HepG2 (cell line): ENCODE measurements around the gene FOXL3. TPM values are rescaled to one million over a fixed set of nuclear protein-coding genes. Genes with fewer than 3 reads are reported as not detected.

ENCODE experiments used
- ATAC-seq: fragments of 200-7000 bp; cut with Tn5 transposase; 3 replicates; pipeline ENCODE4 v1.9.1; 2020; ENCODE audit warnings: mild to moderate bottlenecking, moderate library complexity
- BruUV-seq: library from RNA; stranded (reverse); fragments of 400-500 nt; replicated peaks from 2 replicates; lab custom pipeline; 2021; lab: Mats Ljungman, UMichigan
- CTCF ChIA-PET: fragments of 300-600 bp; formaldehyde crosslinking; extraction: SDS; loops from one replicate; lab custom pipeline; 2021; ENCODE audit warnings: low total read pairs, inconsistent platforms, low intra/inter-chr PET ratio; lab: Yijun Ruan, JAX
- POLR2A ChIA-PET: fragments of 350-600 bp; sonication (Branson Sonifier 250); formaldehyde crosslinking; loops from one replicate; lab custom pipeline; 2020; ENCODE audit warnings: antibody characterized with exemption, inconsistent platforms; lab: Yijun Ruan, JAX
- DNase-seq: peaks from one replicate; pipeline ENCODE4 v3.0.0-alpha.2; 2015; ENCODE audit warnings: low spot score
- FAIRE-seq: peaks from 3 replicates; lab custom pipeline; 2011; peaks lifted over from hg19 to GRCh38; lab: Jason Lieb, UNC
- H2AFZ ChIP-seq: one replicate; pipeline ENCODE4 v1.6.1; 2011; ENCODE audit warnings: low read length, inconsistent platforms
- H3K27ac ChIP-seq: fragments of 300-600 bp; 3 replicates; pipeline ENCODE4 v1.8.0; 2011; ENCODE audit warnings: mixed run types, mild to moderate bottlenecking, mixed read lengths, low read length, inconsistent platforms; ENCODE audit not compliant: insufficient read depth; ENCODE audit errors: extremely low read length
- H3K27me3 ChIP-seq, 2 experiments: fragments of 200-600 bp in 1 of 2; 2 replicates in 1 of 2; 3 replicates in 1 of 2; pipeline versions ENCODE4 v1.6.0 to v1.8.0; 2011; ENCODE audit warnings: low read length in 2 of 2, mild to moderate bottlenecking in 2 of 2, moderate library complexity in 2 of 2, inconsistent platforms in 1 of 2; ENCODE audit not compliant: insufficient read depth in 2 of 2, control insufficient read depth in 1 of 2
- H3K36me3 ChIP-seq, 2 experiments: fragments of 200-600 bp in 1 of 2; replicated peaks in 1 of 2; 2 replicates in 1 of 2; 3 replicates in 1 of 2; pipeline versions ENCODE4 v1.5.1 to v1.8.0; 2011; ENCODE audit warnings: low read length in 2 of 2, inconsistent platforms in 1 of 2; ENCODE audit not compliant: insufficient read depth in 2 of 2, control insufficient read depth in 1 of 2
- H3K4me1 ChIP-seq: 2 replicates; pipeline ENCODE4 v1.5.1; 2012; ENCODE audit warnings: low read length, inconsistent platforms; ENCODE audit not compliant: insufficient read depth
- H3K4me2 ChIP-seq: 2 replicates; pipeline ENCODE4 v1.6.0; 2011; ENCODE audit warnings: low read depth, low read length, inconsistent platforms
- H3K4me3 ChIP-seq, 3 experiments: fragments of 200-600 bp in 1 of 3; sonication (generic), shearing (Covaris generic) in 1 of 3; replicated peaks in 1 of 3; 2 replicates each; pipeline ENCODE4 v1.5.1; 2011 to 2016; ENCODE audit warnings: low read length in 3 of 3, inconsistent platforms in 2 of 3, low read depth in 2 of 3, mild to moderate bottlenecking in 2 of 3, control low read depth in 1 of 3, mixed read lengths in 1 of 3; ENCODE audit not compliant: insufficient read depth in 1 of 3
- H3K79me2 ChIP-seq: one replicate; pipeline ENCODE4 v1.6.1; 2011; ENCODE audit warnings: low read length, inconsistent platforms; ENCODE audit not compliant: insufficient read depth
- H3K9ac ChIP-seq: 2 replicates; pipeline ENCODE4 v1.6.0; 2011; ENCODE audit warnings: mild to moderate bottlenecking, low read depth, low read length, inconsistent platforms; ENCODE audit not compliant: insufficient read depth
- H3K9me3 ChIP-seq: 2 replicates; pipeline ENCODE4 v1.5.1; 2012; ENCODE audit warnings: mild to moderate bottlenecking, low read length
- H4K20me1 ChIP-seq: 2 replicates; pipeline ENCODE4 v1.6.0; 2011; ENCODE audit warnings: inconsistent platforms, mild to moderate bottlenecking, low read length, moderate library complexity; ENCODE audit not compliant: insufficient read depth
- HNF4G ChIP-seq, 2 experiments: sonication (generic) in 1 of 2; formaldehyde crosslinking in 1 of 2; IDR thresholded peaks; 2 replicates each; pipeline versions ENCODE4 v1.4.0 to v1.6.1; 2011 to 2020; ENCODE audit warnings: borderline replicate concordance in 2 of 2, low read depth in 2 of 2, mild to moderate bottlenecking in 2 of 2, low read length in 1 of 2, missing genetic modification reagents in 1 of 2, moderate library complexity in 1 of 2
- HNRNPL ChIP-seq: fragments of 200-400 bp; formaldehyde crosslinking; IDR thresholded peaks from 2 replicates; pipeline ENCODE4 v1.6.1; 2017; ENCODE audit warnings: mild to moderate bottlenecking, low read depth, low read length
- MAF1 ChIP-seq: sonication (generic); formaldehyde crosslinking; IDR thresholded peaks from 2 replicates; pipeline ENCODE4 v1.5.0; 2020; ENCODE audit warnings: missing genetic modification reagents, borderline replicate concordance
- MIER2 ChIP-seq: IDR thresholded peaks from 2 replicates; pipeline ENCODE4 v1.6.1; 2016; ENCODE audit warnings: missing biosample characterization, missing genetic modification reagents
- NFKBIZ ChIP-seq: IDR thresholded peaks from 2 replicates; pipeline ENCODE4 v1.6.1; 2018; ENCODE audit warnings: missing genetic modification reagents, missing compliant biosample characterization
- RARA ChIP-seq: IDR thresholded peaks from 2 replicates; pipeline ENCODE4 v1.6.1; 2016; ENCODE audit warnings: missing genetic modification reagents, missing compliant biosample characterization
- THAP7 ChIP-seq: sonication (generic); formaldehyde crosslinking; IDR thresholded peaks from 2 replicates; pipeline ENCODE4 v1.8.1; 2023; ENCODE audit warnings: mild to moderate bottlenecking, missing genetic modification reagents
- ZNF674 ChIP-seq: sonication (generic); formaldehyde crosslinking; IDR thresholded peaks from 2 replicates; pipeline ENCODE4 v1.5.0; 2020; ENCODE audit warnings: low read depth, mild to moderate bottlenecking, missing genetic modification reagents
- WGBS: methylation state at CpG from one replicate; pipeline ENCODE4 v1.1.6; 2017; ENCODE audit warnings: low lambda C conversion rate; 5-methylcytosine and 5-hydroxymethylcytosine counted together
- in situ Hi-C: cut with HindIII; loops from 2 replicates; pipeline ENCODE4 v1.10.0; 2017; ENCODE audit warnings: low pct_unique_long_range_greater_than_20kb; ENCODE audit not compliant: extremely low pct_ligation_motif_present
- intact Hi-C: fragments of 100-400 bp; cut with micrococcal nuclease; formaldehyde crosslinking; loops from one replicate; pipeline ENCODE4 v1.10.0; 2022; ENCODE audit not compliant: unreplicated experiment
- polyA plus RNA-seq, 8 experiments: library from polyadenylated mRNA; depleted of rRNA in 3 of 8; stranded (reverse) in 7 of 8; unstranded in 1 of 8; fragments of >200 nt; fragmentation: Illumina TruSeq in 4 of 8; extraction: Trizol in 4 of 8; gene quantifications; 2 replicates each; pipeline versions ENCODE4 v1.2.1 to v1.2.3, GENCODE V29; 2011 to 2016; ENCODE audit warnings: low read depth in 4 of 8, missing spikeins in 1 of 8, mixed read lengths in 1 of 8; ENCODE audit not compliant: insufficient read depth in 1 of 8
- total RNA-seq, 5 experiments: library from RNA; depleted of rRNA; stranded (reverse); fragments of >200 nt; fragmentation: Illumina TruSeq; extraction: Trizol; gene quantifications; 2 replicates each; pipeline ENCODE4 v1.2.3, GENCODE V29; 2016; ENCODE audit warnings: low read depth in 1 of 5

FOXL3 gene
- total and polyA plus RNA-seq, 2 of the 13 experiments (the other 11 are each of a cell fraction or from before 2014, with no cell fraction given), result not detected

- Histone ChIP-seq H3K9me3 (no peaks in the 10 kb centered on the region), H3K36me3 (peaks cover 18 to 63% of the 10 kb centered on the region in 2 experiments; a peak in 4 of 5 replicates), H3K4me3 (no peak overlapping the region), H3K9ac (no peak overlapping the region), H2AFZ (no peak overlapping the region), H3K4me2 (no peak overlapping the region), H3K4me1 (no peaks in the 10 kb centered on the region), H4K20me1 (no peaks in the 10 kb centered on the region), H3K27ac (no peak overlapping the region), H3K79me2 (no peaks in the 10 kb centered on the region)
- no peak for FAIRE-seq
- no peak for ATAC-seq
- BruUV-seq, result no TSS peak
- ChIA-PET POLR2A (no interaction called here), CTCF (no interaction called here)
- WGBS, result 91% methylated on average over 10 of the region's 16 CpGs
- no peak for DNase-seq
- in situ Hi-C loops, result no loop called here
- TF ChIP-seq MAF1 (CRISPR knock-in tag) (no peak), RARA (no peak), MIER2 (CRISPR knock-in tag) (no peak), THAP7 (no peak), NFKBIZ (CRISPR knock-in tag) (no peak), ZNF674 (CRISPR knock-in tag) (no peak)
- TF ChIP-seq, all 625 proteins: peak for 0
- intact Hi-C loops, result no loop called here
- no peaks in the 10 kb centered on the region for H3K27me3 ChIP-seq
Observed at GRCh38 chr7:247636-248035, 42.3 kb upstream of the FOXL3 start.

GRCh38 chr7:248732-249435 is 41.1 kb upstream of the FOXL3 start:
- H2AFZ ChIP-seq, result no peak overlapping the region
- H3K4me3 ChIP-seq, result no peak overlapping the region
- H3K36me3 ChIP-seq, result peaks cover 20 to 64% of the 10 kb centered on the region in 2 experiments; a peak in 4 of 5 replicates
- no peak for DNase-seq
- no peak overlapping the region for H3K4me2 ChIP-seq
- H3K27ac ChIP-seq, result no peak overlapping the region
- intact Hi-C loops, result no loop called here
- WGBS, result 90% methylated on average over 10 of the region's 20 CpGs
- CTCF ChIA-PET, result no interaction called here
- in situ Hi-C loops, result no loop called here
- no TSS peak for BruUV-seq
- FAIRE-seq, result no peak
- POLR2A ChIA-PET, result no interaction called here
- no peaks in the 10 kb centered on the region for H4K20me1 ChIP-seq
- H3K9me3 ChIP-seq, result no peaks in the 10 kb centered on the region
- no peaks in the 10 kb centered on the region for H3K4me1 ChIP-seq
- H3K79me2 ChIP-seq, result no peaks in the 10 kb centered on the region
- ATAC-seq, result no peak
- H3K9ac ChIP-seq, result no peak overlapping the region
- no peaks in the 10 kb centered on the region for H3K27me3 ChIP-seq
- no peak for TF ChIP-seq HNF4G (IDR thresholded peaks at IDR 0.05; ENCODE audit: borderline replicate concordance, low read depth, low read length)
- TF ChIP-seq HNF4G (CRISPR knock-in tag; IDR thresholded peaks at IDR 0.05; ENCODE audit: borderline replicate concordance, low read depth), result no peak
- TF ChIP-seq HNRNPL, result peak; percentile 80; the same call in 1 of the 2 replicates
- TF ChIP-seq, all 625 proteins: peak for 1
